T1000 (cell line): ENCODE results near the gene SLC37A1.

Experiments used
- DNase-seq: peaks from one replicate; lab custom pipeline; 2025; ENCODE audit warnings: mixed read lengths; lab: John Stamatoyannopoulos, UW

The SLC37A1 gene

DNA sequence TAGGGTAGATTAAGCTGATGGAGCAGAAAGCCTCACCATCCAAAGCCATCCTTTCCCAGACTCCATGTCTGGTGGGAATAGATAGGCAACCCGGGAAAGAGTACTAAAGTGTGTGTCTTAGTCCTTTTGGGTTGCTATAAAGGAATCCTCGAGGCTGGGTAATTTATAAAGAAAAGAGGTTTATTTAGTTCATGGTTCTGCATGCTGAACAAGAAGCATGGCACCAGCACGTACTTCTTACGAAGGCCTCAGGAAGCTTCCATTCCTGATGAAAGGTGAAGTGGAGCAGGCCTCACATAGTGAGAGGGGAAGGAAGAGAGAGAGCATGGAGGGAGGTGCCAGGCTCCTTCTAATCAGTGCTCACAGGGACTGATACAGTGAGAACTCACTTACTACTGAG is 6.2 kb upstream of the SLC37A1 start:
- DNase-seq, result no peak

DNA sequence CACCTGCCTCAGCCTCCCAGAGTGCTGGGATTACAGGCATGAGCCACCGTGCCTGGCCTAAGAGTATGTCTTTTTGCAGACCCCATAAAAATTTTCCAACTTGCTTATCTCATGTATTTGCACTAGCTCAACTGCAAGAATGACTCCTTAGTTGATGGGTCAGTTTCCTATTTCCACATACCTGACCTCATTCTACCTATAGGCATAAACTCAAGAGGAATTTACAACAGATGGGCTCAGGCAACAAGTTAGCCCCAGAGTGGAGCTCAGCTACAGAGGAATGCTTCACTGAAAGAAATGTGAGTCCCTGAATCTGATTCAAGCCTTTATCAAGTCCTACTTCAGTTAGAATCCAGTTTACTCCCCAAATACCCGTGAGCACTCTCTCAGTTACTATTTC is 5.3 kb upstream of the SLC37A1 start:
- DNase-seq, result no peak

DNA sequence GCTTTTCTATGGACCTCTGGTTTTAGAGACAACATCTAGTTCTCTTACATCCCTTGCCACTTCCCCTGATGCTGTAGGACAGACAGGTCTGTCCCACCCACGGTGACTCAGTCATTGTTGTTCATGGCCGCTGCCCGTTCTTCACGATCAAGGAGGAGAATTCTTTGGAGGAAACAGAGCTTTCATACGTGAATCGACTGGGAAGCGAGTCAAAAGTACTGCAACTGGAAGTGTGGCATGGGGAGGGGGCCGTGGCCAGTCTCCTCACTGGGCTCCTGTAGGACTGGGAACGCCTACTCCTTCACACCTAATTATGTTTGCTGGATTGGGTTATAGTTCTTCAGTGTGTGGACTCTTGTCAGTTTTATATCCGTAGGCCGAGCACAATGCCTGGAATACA is 4.4 kb upstream of the SLC37A1 start:
- DNase-seq, result no peak

DNA sequence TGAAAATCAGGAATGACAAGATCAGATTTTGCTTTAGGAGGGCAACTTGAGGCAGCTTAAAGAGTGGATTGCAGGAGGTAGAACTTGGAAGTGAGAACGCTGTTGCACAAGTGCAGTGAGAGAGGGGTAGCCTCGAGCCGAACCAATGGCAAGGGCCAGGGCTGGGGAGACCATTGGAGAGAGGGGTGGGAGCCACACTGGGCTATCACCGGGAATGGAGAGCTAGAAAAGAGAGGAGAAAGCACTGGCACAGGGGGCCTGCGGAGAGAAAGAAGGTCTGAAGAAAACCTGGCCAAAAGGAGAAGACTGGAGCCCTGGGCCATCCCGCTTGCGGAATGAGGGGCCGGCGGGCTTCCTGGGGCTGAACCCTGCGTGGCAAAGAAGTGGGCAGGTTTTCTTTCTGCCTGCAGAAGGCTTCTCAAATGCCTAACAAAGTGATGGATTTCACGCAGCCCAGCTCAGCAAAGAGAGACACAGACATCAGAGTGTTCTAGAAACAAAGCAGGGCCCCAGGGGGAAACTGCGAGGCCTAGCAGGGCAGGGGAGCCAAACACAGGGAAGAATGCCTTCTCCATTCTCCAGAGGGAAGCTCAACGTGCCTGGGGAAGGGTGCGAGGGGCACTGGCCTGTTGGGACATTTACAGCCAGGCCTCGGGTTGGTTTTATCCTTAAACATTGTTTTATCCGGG is 1.2 kb upstream of the SLC37A1 start:
- DNase-seq, result no peak

DNA sequence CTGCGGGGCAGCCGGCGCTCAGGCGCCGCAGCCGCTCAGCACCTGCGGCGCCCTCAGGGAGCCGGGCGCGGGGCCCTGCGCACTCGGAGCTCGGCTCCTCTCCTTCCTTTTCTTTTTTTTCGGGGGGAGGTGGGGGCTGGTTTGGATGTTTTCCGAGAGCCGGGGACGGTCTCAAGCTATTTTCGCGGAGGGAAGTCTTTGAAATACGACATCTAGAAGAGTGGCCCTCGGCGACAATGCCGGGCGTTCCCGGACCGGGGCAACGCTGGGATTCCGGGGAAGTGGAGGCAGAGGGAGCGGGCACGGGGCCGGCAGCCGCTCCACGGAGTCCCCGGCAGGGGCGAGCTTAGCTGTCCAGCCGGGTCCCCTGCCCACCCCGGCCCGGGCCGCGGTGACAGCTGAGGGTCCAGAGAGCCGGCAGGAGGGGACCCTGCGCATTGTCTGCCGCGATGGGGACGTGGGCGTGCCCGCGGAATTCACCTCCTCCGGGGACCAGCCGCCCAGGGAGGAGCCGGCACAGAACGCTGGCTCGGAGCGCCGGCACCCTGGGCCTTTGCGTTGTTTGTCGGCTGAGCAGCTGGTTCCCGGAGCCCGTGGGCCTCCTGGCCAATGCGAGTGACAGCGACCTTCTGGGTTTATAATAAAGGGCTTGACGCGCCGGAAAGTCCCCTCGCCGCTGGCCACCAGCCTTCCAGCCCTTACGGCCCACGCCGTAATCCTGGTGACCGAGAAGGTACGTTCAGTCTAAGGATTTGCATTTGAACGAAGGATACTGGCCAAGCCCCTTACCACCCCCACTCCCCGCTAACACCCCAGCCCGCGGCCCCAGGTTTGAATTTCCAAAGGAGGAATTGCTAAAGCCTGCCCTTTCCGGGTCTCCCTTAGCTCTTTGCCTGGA is 582 bp downstream of the SLC37A1 start:
- DNase-seq, result no peak

DNA sequence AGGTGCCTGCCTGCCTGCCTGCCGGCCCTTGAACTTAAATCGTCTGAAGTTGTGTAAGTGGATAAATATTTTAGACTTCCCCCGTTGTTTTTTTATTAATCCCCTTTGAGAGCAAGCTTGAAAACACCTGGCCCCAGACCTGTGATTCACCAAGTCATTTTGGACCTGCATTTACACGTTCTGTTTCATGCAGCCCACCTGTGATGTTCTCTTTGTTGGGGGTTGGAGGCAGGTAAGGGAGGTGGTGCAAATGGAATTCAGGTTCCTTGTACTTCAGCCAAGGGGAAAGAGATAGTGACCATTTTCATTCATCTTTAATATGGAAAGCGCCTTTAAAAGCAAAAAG is 1.2 kb downstream of the SLC37A1 start:
- DNase-seq, result no peak

DNA sequence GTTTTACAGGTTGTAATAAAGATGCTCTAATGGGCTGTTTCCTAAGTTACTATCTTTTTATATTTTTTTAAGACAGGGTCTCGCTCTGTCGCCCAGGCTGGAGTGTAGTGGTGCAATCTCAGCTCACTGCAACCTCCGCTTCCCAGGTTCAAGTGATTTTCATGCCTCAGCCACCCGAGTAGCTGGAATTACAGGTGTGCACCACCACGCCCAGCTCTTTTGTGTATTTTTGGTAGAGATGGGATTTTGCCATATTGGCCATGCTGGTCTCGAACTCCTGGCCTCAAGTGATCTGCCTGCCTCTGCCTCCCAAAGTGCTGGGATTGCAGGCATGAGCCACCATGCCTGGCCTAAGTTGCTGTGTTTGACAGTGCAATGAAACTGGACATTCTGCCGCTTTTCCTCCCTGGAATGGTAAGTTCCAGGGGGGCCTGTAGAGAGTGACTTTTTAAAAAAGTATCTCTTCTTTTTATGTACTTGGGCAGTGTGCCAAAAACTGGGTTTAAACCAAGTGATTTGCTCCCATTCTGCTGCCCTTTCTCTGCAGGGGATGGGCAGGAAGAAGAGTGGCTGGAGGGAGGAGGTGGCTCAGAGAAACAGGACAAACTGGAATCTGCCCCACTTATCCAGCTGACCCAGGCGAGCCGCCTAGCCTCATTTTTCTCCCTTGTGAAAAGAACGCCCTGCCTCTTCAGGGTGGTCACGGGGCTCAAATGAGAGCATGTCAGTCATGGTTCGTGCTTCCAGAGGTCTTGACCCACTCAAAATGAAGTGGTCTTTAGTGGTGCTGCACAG is 2.3 kb downstream of the SLC37A1 start:
- DNase-seq, result no peak

DNA sequence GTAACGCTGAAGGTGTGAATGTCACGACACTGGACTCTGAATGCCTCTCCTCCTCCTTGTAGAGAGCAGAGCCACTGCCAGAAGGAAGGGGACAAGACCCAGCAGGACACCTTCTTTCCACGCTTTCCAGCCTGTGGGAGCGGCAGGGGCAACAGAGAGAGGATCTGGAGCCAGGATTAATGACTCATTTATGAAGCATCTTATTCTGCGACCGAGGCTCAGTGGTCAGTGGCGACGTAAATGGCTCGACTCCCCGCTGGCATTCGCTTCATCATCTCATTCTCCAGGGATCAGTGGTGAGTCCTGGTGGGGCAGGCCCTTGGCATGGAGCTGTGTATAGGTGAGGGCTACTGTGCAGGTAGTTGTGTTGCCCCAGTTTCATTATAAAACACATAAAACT is 4.6 kb downstream of the SLC37A1 start:
- no peak for DNase-seq

DNA sequence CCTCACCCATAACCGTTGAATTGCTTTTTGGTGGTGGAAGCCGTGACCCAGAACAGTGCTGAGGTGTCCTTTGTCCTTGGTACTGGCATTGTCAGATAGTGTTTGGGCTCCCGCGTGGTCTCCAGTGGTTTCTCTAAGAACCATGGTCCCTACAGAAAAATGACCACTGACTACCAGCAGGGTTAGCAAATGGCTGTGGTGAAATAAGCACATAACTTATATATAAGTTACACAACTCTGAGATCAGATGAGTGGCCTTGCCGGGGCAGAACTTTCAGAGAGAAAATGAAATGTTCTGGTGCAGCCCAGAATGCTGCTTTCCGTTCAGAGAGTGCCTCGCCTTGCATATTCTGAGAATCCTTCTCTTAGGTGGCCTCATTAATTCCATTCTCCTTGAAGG is 5.0 kb downstream of the SLC37A1 start:
- no peak for DNase-seq

DNA sequence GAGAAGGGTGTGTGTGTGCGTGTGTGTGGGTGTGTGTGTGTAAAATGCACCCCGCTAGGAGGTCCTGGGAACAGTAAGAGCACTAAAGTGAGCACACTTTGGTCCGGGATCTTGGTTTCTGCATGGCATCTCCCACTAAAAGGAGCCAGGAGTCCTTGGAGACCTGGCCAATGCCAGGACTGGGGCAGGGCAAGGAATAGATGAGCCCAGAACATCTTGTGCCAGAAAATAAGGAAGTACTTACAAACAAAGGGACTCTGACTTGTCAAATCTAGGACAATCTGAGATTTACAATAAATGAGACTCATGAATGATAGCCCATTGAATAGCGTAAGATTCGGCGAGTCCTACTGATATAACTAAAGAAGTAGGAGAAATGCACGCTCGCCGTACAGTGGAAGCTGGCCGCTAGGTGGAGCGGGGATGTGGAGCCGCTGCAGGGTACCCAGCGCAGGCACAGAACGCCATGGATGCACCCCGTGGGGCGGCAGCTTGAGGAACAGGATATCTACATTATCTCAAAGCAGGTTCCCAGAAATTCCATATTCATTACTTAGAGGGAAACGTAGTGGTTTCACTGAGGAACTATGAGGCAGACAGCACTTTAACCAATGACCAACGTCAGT is 7.1 kb downstream of the SLC37A1 start:
- no peak for DNase-seq

DNA sequence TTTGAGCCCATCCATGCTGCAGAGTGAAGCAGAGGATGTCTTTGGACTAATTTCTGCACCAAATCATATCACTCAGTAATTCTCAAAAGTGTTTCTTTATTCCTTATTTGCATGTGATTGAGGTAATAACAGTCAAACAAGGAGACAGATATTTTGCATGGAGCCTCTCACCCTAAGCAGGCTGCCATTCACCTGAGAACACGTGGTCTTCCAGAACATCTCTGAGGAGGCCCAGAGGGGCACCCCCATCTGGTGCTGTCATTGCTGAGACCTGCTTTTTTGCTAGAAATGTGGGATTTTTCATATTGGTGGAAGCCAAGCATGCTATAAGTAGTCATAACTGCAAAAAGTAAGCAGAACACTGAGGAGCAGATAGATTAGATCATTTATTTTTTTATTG is 7.7 kb downstream of the SLC37A1 start:
- DNase-seq, result no peak

DNA sequence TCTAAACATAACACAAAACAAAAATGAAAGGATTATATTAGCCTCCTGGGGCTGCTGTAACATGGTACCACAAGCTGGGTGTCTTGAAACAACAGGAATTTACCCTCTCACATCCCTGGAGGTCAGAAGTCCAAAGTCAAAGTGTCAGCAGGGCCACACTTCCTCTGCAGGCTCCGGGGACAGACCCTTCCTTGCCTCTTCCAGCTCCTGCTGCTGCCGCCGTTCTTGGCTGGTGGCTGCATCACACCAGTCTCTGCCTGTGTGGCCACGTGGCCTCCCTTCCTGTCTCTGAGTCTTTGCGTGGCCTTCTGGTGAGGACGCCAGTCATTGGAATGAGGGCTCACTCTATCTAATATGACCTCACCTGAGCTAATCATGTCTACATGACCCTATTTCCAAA is 8.2 kb downstream of the SLC37A1 start:
- DNase-seq, result no peak

DNA sequence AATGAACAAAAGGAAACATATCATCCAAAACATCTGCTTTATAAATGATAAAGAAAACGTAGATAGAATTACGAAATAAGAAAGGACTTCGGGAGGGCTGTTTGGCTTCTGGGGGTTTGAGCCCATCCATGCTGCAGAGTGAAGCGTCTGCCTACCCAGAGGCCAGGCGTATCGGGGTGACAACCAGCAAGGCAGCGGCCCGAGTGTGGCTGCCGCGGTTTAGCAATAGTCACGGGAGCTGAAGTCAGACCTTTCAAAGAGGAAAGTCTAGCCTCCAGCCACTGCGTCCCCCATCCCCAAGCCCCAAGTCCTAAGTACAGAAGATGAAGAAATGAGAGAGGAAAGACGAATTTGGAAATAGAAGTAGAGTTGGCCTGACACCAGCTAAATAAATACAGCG is 8.6 kb downstream of the SLC37A1 start:
- DNase-seq, result no peak

DNA sequence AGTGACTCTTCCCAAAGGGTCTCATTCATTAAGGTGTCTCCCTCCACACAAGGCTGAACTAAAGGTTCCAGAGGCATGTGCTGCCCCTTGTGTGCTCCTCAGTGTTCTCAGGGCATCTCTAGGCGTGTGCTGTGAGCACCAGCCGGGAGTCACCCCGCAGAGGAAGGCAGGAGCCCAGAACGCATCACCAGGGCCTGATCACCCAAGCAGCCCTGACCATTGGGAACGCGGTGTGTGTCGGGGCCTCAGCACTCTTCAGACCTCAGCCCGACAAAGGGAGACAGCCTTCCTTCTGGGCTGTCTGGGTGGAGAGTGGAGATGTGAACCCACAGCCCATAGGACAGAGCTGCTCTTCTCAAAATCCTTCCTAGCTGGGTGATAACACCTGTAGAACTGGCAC is 9.1 kb downstream of the SLC37A1 start:
- no peak for DNase-seq

DNA sequence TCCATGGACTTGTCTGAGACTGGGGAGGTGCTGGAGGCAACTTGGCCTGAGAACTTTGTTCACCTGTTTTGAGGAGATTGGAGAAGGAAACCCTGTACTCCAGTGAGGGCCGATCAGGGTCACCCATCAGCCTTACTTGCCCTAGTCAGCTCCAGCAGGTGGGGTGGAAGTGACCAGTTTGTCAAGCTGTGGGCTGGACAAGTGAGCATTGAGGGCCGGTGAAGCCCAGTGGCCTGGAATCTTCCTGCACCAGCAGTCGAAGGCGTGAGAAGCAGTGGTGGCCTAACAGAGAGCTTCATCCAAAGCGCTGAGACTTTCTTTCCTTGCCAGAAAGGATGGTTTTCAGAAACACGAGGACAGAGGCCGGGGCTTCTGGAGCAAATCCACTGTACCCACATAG is 9.6 kb downstream of the SLC37A1 start:
- no peak for DNase-seq

DNA sequence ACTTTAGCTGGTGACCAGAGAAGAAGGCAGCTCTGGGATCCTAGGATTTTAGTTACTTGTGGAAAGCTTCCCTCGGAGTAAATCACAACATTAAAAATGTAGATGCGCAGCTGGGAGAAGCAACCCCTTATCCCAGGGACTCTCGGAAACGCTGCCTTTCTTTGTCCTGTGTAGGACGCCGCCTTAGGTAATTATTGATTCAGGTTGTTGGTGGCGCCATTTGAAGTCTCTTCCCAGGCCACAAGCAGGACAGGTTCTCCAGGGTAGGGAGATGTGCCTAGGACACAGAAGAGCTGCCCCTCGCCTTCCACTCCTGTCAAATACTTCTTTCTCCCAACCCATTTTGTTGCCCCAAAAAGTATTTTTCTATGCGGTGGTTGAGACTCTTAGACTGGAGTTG is 10.3 kb downstream of the SLC37A1 start:
- DNase-seq, result no peak

DNA sequence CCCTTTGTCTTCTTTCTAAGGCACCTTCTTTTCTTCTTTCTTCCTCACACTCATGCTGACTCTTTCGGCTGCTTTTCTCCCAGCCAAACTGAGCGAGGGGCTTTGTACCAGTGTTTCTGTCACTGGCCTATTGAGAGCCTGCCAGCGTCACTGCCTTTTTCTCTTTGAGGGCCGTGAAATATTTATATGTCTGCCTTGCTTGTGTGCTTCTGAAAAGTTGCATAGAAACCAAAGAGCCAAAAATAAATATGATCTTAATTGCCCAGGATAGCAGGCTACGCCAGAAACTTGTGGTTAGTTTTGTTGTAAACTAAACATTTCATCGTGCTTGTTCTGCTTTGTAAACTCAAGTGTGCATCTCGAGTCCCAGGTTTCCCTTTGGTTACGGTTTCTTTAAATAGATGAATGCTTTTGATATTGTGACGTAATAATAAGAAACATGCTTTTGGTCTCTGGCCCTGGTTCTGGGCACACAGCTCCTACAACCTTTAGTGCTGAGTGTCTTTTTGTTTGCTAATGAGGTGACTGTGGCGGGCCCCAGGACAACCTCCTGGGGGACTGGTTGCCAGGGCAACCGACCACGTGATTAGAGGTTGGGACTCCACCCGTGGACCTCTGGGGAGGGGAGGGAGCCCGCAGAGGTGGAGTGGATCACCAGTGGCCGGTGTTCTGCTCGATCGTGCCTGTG is 10.8 kb downstream of the SLC37A1 start:
- DNase-seq, result no peak

DNA sequence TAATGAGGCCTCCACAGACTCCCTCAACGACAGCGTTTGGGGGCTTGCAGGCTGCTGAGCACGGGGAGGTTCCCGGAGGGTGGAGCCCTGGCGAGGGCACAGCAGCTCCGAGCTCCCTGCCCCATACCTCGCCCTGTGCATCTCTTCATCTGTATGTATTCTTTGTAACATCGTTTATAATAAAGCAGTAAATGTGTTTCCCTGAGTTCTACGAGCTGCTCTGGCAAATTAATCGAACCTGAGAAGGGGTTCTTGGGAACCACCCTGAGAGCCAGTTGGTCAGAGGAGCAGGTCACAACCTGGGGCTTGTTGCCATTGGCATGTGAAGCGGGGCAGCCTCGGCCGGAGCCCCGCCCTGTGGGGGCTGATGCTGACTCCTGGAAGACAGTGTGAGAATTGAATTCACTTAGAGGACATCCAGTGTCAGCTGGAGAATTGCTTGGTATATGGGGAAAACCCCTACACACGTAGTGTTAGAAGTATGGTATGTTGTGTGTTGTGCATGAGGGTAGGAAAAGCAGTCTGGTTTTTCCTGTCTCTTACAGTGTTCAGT is 11.5 kb downstream of the SLC37A1 start:
- no peak for DNase-seq

DNA sequence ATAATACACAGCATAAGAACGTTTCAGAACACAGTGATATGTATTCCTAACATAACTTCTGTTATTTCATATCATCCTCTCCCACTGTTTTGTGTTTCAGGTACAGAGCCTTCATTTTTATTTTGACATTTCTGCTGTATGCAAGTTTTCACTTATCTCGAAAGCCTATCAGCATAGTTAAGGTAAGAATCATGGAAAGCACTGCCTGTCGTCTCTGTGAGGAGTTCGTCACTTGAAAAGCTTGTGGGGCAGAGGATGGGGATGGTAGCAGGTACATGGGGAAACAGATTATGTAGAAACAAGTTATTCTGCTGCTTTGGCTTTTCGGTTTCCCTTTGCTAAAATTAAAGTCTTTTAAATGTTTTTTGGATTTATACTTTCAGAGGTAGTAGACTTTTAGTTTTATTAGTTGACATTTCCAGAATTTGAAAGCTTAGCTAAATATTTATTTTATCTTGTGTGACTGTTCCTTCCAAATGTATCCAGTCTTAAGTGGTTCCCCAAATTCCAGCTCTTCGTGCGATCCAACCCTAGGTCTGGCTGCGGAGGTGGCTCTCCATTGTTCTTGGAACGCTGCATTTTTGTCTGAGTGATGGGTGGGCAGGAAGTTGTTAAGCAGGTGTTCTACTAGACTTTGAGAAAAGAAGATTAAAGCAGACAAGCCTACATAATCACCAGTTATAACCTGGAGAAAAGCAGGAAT is 12.2 kb downstream of the SLC37A1 start:
- DNase-seq, result no peak

DNA sequence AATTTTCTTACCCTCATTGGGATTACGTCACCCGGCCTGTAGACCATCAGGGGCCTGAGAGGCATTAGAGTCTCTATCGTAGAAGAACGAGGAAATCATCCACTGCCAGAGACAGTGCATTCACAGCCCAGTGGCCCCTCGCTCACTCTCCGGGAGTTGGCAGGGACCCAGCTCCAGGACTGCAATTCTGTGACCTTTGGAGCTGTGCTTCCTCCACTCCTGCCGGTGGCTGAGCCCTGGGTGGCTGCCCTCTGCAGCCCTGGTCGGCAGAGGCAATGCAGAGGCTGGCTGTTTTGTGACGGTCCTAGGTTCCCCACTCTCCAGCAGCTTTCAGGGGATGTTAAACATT is 12.7 kb downstream of the SLC37A1 start:
- DNase-seq, result no peak

DNA sequence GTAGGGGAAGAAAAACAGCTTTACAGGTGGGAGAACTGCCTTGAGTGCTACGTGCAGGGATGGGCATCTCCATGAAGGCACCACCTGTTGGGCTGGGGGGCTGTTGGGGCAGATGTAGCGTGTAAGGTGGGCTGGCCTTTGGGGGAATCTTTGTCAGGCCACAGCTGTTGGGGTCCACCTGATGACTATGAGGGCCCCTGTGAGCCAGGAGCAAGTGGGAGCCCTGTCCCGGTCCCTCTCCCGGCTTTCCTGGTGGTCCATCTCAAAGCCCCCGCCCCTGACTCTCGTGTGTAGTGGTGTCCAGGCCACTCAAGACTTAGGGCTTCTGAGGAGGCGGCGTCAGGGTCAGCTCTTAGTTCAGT is 13.5 kb downstream of the SLC37A1 start:
- DNase-seq, result no peak
